HG02588 (cell line): Measurements from ENCODE around the gene NQO2.
A peak's percentile ranks its signal among the peaks of the same experiment; 100 is the strongest.
"Not testable (repeated sequence)": the region's sequence is repeated elsewhere in the genome, so short reads cannot be mapped to it uniquely, and the experiment has no call there.

Experiments
- ATAC-seq: cut with Tn5 transposase; IDR thresholded peaks from one replicate; pipeline ENCODE4 v1.9.1; 2021; ENCODE audit warnings: mild to moderate bottlenecking, moderate library complexity; ENCODE audit not compliant: unreplicated experiment

Gene NQO2

DNA sequence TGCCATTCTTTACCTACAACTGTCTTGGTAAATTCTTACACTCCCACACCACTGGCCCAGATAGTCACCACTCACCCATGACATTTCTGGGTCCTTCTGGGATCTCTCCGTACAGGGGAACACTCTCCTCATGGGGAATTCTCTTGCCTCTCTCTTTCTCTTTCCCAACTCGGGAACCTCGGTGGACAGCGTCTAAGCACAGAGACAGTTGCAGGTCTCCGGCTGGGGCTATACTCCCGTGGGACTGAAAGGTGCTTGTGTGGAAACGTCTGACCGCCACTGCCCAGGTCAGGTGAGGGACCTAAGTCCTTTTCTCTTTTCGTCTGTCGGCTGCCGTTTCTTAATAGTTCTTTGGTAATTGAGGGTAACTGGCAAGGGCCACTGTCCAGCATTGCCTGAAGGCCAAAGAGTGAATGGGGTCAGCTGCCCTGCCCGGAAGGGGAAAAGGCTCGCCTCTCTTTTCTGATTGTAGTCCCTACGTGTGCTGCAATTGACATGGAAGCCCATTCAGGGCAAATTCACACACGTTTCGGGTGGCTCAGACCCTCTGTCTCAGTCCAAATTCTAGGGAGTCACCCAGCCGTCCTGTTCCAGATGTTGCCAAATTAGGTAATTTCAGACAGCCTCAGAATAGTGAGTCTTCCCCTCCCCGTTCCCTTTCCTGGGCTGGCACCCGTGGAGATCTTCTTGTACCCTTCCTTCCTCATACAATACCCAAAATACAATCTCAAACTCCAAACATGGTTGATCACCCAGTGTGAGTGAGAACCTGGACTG is 37.4 kb downstream of the NQO2 start:
- ATAC-seq = no peak

GRCh38 chr6:3037638-3038365 is 38.1 kb downstream of the NQO2 start:
- no peak for ATAC-seq

DNA sequence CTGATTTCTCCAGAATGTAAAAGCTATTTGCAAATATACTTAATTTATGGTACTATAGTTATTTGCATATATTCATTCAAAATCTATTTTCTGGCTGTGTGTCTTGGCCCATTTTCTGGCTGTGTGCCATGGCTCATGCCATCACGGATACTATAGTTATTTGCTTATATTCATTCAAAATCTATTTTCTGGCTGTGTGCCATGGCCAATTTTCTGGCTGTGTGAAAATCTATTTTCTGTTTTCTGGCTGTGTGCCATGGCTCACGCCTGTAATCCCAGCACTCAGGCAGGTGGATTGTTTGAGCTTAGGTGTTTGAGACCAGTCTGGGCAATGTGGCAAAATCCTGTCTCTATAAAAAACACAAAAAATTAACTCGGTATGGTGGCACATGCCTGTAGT is 39.7 kb downstream of the NQO2 start:
- no peak for ATAC-seq

DNA sequence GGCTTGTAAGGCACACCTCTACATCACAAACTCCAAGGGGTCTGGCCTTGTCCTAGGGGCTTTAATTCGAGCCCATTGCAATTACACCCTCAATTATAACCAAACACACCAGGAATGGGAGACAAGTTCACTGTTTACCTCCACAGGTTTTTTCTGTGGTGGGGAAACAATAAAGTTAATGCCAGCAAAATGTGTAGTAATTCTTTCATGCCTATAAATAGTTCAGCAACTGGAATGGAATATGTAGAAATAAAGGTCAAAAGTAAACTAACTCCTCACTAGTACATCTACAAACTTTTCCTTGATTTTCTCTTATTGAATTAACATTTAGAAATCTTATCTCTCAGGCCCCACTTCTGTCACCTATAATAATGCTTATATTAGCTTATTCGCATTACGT is 41.5 kb downstream of the NQO2 start:
- ATAC-seq = no peak

DNA sequence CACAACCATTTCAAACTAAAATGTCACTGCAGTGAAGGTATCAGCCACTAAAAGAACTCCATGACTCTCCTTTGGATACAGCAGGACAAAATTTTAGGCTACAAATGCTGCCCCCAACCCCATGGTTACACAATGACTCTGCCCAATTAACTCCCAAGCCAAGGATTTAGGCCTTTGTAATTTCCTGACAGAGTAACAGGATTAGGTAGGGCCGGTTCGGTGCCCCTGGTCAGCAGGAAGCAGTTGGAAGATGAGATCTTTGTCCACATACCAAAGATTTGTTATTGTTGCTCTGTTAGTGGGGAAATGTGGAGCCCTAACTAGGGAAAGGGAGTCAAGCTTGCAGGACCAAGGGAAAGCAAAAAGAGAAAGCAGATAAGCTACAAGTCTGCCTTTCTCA is 41.9 kb downstream of the NQO2 start:
- no peak for ATAC-seq

GRCh38 chr6:3045369-3045768 is 45.7 kb downstream of the NQO2 start:
- no peak for ATAC-seq

DNA sequence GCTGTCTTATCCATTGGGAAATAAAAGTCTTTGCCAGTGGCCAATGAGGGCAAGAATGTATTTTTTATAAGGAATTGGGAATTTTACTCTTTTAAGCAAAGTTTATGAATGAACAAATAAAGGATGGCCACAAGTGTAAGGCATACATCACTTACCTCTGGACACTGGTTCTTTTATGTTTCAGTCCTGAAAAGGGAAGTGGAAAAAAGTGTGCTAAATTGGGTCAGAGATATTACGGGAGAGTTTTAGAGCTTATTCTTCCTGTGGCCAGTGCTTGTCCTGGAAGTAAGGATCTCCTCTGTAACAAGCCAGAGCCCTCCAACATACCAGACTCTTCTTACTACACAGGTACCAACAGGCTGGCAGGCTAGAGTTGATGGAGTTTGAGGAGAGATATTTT is 46.1 kb downstream of the NQO2 start:
- no peak for ATAC-seq

DNA sequence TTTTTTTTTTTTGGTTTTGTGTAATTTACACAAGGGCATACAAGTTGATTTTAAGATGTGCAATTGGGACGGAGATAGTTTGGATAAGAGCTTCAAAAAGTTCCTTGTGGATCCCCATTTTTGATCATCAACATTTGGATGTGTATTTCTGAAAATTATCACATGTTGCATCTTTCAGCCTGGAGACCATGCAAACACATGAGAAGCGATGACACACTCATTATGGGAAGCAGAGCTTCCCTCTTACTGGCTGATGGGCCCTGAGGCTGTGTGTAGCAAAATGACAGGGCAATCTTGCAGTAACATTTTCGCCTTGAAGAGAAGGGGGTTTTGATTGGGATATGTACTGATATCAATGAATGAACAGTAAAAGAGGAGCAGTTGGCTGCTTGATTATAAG is 46.6 kb downstream of the NQO2 start:
- no peak for ATAC-seq

DNA sequence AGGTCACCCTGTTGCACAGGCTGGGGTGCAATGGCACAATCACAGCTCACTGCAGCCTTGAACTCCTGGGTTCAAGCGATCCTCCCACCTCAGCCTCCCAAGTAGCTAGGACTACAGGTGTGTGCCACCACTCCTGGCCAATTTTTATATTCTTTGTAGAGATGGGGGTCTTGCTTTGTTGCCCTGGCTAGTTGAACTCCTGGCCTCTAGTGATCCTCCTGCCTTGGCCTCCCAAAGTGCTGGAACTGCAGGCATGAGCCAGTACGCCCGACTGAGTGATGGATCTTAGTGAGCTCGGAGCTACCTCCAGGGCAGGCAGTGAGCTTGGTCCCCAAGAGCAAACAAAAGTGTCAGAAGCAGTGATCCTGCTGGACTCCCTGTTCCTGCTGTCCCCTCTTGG is 48.3 kb downstream of the NQO2 start:
- ATAC-seq = not testable (repeated sequence)

- ATAC-seq = no peak
Observed at GRCh38 chr6:3052481-3053230, 53.0 kb downstream of the NQO2 start.

GRCh38 chr6:3053231-3053508 is 53.5 kb downstream of the NQO2 start:
- ATAC-seq = no peak

DNA sequence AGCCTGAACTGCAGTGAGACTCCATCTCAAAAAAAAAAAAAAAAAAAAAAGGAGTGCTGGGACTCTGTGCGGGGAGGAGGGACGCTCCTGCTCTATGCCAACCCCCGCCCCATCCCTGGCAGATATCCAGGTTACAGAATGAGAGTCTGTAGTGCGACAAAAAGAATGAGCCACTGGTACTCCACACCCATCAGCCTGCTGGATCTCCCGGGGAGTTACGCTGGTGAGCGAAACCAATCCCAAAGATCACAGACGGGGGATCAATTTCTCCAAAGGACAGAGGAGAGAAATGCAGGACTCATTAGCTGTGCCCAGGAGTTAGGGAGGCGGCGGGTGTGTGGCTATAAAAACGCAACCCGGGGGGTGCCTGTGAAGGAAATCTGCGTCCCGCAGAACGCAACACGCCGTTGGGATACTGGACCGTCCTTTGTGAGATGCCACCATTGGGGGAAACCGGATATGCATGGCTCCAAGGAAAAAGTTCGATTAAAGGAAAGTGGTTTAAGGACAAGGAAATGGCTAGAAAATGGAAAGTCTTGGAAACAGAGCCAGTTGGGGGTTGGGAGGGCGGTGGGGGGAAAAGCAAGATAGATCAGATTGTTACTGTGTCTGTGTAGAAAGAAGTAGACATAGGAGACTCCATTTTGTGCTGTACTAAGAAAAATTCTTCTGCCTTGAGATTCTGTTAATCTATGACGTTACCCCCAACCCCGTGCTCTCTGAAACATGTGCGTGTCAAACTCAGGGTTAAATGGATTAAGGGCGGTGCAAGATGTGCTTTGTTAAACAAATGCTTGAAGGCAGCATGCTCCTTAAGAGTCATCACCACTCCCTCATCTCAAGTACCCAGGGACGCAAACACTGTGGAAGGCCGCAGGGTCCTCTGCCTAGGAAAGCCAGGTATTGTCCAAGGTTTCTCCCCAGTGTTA is 54.8 kb downstream of the NQO2 start:
- not testable (repeated sequence) for ATAC-seq

- not testable (repeated sequence) for ATAC-seq
Observed at GRCh38 chr6:3055158-3055499, 55.4 kb downstream of the NQO2 start.

GRCh38 chr6:3057063-3057770 is 57.5 kb downstream of the NQO2 start:
- ATAC-seq = no peak

DNA sequence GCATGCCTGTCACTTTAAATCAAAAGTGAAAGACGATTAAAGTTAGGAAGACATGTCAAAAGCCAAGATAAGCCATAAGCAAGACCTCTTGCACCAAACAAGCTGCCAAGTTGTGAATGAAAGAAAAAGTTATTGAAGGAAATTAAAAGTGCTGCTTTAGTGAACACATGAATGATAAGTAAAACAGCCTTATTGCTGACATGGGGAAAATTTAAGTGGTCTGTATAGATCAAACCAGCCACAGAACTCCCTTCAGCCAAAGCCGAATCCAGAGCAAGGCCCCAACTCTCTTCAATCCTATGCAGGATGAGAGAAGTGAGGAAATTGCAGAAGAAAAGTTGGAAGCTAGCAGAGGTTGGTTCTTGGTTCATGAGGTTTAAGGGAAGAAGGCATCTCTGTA is 59.3 kb downstream of the NQO2 start:
- ATAC-seq = no peak

DNA sequence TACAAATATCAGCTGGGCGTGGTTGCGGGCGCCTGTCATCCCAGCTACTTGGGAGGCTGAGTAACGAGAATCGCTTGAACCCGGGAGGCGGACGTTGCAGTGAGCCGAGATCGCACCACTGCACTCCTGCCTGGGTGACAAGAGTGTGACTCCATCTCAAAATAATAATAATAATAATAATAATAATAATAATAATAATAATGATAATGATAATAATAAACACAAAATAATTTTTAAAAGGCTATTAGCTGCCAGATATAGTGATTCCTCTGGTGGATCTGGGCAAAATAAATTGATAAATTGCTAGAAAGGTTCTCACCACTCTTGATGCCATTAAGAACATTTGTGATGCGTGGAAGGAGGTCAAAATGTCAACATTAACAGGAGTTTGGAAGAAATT is 60.4 kb downstream of the NQO2 start:
- ATAC-seq = not testable (repeated sequence)

- no peak for ATAC-seq
Observed at GRCh38 chr6:3061501-3061941, 61.8 kb downstream of the NQO2 start.

DNA sequence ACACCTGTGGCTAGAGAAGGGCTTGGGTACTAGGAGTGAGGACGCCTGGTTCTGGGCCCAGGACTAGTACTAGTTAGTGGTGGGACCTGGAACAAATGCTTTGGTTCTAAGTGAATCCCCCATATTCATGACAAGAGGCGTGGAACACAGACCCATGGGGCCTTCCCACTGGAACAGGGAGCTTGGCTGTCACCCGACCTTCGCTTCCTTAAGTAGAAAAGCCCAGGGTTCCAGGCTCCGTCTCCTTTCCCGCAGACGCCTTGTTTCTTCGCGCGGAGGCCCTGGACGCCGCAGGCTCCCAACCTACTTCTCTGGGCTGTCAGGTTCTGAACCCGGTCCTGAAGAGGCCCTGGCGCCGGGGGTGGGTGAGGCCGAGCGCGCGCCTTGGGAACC is 63.6 kb downstream of the NQO2 start:
- not testable (repeated sequence) for ATAC-seq

DNA sequence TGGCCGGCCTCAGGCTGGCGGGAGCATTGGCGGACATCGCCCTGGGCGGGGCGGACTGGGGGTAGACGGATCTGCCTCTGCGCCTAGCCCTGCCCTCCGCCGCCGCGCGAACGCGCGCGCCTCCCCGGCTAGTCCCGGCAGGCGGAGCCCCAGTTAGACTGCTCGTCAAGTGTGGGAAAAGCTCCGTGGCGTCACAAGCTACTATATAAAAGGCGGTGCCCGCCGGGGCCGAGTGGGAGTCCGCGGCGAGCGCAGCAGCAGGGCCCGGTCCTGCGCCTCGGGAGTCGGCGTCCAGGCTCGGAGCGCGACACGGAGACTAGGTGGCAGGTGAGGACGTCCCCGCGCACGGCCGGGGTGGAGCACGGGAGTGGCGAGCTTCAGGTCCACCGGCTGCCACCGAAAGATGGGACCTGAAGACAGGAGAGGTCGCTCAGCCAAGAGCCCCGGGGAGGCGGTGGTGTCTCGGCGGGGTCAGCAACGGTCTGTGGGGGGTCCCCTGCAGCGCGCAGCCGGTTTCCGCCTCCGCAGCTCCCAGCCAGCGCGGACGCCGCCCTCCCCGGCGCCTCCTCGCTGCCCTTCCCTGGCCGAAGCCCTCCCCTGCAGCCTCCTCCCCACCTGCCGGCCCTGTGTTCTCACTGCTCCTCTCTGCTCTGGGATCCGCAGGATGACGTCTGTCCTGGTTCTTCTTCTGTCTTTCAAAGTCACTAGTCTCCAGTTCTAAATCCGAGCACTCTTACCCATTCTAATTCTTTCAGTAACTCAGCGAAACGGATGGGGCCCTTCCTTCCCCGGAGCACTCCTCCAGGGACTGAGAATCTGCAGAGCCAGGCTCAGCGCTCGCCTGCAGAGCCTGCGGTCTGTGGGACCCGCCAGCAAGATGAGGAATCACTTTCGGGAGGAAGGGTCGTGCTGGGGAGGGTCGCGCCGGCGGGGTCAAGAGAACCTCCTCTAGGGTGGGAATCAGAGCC is 64.3 kb downstream of the NQO2 start:
- peak; percentile 66 for ATAC-seq
